KG1 (cell line): ENCODE results near the gene POLN.

Experiments used
- DNase-seq: peaks from one replicate; lab custom pipeline; 2025; lab: John Stamatoyannopoulos, UW

Gene POLN

GRCh38 chr4:2104556-2105345 lies 137.2 kb downstream of the POLN start:
- DNase-seq, result no peak

GRCh38 chr4:2103843-2104547 lies 137.9 kb downstream of the POLN start:
- DNase-seq, result no peak

DNA sequence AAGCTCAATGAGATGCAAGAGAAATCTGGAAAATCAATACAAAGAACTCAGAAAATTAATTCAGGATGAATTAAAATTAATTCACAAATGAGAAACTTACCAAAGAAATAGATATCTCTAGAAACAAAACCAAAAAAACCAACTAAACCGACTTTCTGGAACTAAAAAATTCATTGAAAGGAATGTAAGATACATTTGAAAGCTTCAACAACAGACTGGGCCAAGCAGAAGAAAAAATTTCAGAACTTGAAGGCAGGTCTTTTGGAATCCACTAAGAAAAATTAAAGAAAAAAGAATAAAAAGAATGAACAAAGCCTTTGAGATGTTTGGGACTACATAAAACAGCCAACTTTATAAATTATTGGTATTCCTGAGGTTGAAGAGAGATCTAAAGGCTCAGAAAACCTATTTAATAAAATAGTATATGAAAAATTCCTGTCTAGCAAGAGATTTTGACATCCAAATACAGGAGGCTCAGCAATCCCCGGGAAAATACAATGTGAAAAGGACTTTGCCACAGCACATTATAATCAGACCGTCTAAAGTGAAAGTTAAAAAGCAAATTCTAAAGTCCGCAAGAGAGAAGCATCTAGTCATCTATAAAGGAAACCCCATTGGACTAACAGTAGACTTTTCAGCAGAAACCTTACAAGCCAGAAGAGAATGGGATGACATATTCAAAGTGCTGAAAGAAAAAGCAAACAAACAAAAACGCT lies 138.6 kb downstream of the POLN start:
- DNase-seq, result no peak

DNA sequence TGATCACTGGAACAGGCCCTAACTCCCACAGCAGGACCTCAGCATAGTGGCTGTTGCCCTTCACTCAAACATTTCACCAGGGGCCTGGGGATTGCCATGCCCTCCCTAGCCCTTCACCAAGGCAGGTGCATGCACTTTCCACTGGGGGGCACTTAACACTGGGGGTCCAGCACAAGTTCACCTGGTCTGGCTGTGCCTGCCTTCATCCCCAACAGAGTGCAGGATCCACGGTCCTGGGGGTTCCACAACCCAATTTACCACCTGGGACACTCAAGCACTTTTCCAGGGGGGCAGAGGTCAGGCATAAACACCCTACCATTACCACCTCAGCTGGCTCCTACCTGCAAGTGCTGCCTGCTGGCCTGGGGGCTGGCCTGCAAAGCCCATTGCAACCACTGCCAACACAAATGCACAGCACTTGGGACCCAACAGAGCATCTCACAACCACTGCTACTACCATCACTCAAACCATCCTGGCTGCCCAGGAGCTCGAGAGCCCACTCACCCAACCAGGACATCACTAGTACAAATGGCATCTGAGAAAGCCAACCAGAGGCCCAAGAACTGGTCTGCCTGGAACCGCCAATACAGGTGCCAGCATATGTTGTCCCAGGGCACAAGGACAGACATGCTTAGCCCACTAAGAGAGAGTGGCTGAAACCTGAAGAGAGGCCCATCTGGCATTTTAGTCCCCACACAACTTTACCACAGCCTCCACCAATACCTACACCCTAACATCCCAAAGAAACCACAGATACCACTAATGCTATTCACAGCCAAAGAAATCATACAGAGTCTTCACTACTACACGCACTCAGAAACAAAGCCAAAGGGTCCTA lies 139.7 kb downstream of the POLN start:
- DNase-seq, result no peak

- no peak for DNase-seq
Measured at GRCh38 chr4:2101346-2102044, 140.4 kb downstream of the POLN start.

DNA sequence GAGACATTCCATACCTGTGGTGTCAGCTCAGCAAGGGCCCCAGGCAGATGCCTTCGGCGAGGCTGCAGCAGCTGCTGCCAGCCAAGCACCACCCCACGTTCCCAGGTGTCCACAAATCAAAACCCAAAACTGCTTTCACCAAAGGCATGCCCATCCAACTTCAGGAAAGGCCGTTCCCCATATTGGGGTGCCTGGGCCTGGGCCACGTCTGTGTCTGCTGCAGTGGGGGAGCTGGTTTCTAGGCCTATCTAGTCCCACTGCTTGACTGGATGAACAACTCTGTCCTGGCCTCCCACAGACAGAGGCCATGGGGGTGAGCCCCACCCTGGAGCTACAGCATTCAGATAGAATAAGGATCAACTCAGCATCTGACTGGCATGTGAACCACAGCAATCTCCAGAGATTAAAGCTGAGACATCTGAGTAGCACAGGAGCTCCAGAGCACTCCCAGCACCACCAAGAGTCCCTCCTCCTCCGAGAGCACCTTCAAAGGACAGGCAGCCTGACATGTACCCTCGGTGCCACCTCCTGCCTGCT lies 145.8 kb downstream of the POLN start:
- DNase-seq, result no peak

DNA sequence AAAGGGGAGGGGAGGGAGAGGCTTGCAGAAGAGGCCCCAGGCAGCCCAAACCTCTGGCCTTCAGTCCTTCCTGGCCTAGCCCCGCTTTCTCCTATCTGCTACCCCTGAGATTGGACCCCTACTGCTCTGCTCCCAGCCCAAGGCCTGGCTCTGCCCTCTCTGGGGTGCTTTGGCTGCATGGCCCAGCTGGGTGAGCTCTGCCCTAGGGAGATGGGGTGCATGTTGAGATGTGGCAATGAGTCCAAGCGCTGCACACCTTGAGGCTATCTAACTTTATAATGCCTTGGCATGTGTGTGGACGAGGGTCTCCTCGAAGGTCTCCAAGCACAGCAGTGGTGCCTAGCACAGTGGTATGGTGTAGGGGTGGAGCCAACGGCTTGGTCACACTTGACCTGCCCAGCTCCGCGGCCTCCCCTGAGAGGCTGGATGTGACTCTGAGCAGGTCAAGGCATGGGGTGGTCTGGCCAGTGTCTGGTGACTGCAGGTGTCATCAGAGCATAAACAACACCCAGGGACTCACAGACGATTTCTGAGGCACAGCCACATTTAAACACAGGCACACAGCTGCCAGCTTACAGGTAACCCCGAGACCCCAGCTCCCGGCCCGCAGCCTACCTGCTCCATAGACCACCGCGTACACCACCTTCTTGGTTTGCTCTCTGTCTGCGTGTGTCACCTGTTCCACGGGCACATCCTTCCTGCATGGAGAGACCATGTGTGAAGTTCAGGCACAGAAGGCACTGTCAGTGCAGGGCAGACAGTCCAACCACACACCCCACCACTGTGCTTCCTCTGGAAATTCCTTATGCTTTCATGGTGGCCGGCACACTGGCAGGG lies 146.5 kb downstream of the POLN start:
- no peak for DNase-seq

DNA sequence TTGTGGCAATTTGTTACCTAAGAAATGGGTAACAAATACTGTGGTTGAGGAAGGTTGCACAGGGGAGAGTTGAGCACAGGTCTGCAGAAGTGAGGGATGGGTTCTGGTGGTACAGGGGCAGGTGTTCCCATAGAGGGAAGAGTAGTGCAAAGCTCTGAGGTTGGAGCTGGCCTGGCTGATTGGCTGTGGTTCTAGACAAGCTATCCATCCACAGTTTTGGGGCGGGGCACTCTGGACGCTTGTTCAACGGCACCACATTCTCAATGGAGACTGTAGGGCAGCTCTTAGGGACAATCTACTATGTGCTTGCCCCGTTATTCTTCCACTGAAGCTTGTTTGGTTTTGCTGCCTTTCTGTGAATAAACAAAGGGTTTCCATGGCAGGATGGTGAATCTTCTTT lies 147.4 kb downstream of the POLN start:
- DNase-seq, result no peak

GRCh38 chr4:2093265-2093664 lies 148.7 kb downstream of the POLN start:
- no peak for DNase-seq

DNA sequence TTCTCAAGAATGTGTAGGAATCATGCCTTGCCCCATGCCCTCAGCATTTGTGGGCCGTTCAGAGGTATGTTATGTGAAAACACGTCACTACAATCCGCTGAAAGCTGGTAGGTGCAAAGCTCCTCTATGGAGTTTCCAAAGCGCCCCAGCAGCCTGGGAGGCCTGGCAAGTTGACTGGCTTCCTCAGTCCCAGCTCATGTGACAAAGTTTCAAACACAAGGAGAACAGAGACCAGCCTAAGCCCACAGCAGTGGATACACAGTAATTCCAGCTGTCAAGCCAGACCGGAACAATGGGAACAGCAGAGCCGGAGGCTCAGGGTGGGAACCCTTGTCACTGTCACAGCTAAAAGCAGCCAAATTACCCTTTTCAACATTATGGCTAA lies 149.3 kb downstream of the POLN start:
- no peak for DNase-seq

- DNase-seq, result no peak
Measured at GRCh38 chr4:2091990-2092668, 149.8 kb downstream of the POLN start.

DNA sequence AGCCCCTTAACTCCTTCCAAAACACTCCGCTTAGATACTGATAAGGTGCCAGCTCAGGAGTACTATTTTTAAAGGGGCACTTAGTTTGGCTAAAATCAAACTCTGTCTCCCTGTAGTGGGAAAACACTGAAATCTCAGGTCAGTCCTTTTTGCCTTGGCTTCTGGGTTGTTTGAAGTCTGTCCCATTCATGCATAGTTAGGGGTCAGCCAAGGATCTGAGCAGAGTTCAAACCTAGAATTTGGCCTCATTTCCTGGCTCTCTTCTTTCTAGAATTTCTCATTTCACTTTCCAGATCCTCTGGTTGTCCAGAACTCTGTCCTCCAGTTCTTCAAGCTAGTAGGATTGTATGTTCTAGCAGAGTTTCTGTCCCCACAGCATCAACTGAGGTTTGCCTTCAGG lies 151.3 kb downstream of the POLN start:
- DNase-seq, result no peak

DNA sequence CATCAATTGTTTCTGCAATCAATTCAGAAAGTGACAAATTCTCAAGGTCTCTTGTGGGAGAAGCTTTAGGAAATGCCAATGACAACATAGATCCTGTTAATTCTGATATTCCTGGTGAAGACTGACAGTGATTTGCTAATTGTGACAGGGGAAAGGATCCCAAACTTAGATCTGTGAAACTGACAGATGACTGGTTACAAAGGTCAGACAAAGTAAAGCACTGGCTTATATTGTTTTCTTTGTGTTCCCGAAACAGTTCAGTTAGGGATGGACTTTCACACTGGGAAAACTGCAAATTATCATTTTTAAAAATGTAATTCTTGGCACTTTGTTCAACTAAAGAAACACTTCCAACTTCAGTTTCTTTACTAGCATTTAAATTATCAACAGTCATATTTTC lies 152.7 kb downstream of the POLN start:
- no peak for DNase-seq

- DNase-seq, result no peak
Measured at GRCh38 chr4:2087170-2087569, 154.8 kb downstream of the POLN start.

- DNase-seq, result no peak
Measured at GRCh38 chr4:2085496-2085901, 156.4 kb downstream of the POLN start.

DNA sequence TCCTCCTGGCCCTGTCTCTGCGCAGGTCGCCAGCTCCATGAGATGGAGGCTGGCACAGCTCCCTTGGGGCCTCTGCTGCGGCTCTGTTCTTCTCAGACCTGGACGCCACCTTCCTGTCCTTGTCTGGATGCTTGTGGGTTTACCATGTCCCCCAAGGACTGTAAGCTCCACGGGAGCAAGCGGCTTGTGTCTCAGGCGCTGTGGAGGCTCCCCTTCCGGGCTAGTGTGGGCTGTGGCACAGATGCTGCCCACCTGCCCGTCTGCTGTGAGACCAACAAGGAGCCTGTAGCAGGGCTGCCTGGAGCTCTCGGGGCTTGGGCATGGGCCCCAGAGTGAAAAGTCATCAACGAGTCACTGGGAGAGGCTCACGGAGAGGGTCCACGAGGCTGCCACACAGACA lies 157.6 kb downstream of the POLN start:
- DNase-seq, result no peak

DNA sequence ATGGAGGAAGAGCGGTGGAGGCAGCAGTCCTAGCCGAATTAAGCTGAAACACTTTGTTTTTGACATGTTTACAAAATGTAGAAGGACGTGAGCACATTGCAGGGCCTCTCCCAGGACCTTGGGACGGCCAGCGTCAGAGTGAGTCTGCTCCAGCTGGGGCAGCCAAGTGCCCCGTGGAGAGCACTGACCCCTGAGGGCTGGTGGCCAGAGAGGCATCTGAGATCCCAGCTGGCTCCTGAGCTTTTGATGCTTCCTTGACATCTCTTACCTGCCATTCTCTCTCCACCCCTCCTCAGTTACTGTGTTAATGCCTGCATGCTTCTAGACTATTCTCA lies 158.1 kb downstream of the POLN start:
- no peak for DNase-seq

DNA sequence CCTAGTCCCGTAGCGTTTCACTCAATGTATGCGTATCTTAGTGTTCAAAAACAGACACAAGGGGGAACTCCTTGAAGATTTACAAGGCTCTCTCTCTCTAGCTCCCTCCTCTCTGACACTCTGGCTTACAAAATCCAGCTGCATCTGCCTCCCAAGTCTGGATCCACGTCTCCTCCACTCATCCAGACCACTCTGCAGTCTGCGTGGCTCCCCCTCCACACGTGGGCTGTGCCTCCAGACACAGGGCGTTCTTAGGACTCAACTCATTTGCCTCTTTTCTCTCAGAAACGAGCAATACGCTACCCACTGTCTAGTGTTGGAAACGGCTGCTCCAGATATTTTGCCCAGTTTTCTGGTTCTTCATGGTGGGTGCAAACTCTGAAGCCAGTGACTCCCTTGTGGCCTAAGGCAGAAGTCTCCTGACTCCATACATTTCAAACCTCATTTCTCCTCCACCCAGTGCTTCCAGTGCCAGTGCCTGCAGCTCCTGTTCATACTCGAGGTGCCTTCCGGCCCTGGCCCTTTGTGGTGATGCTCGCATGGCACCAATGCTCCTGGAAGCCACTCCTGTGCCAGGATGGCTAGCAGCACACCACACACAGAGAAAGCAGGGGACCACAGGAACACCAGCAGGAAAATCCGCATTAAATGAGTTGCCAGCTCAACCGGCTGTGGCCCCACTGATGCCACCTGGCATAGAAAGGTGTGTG lies 158.7 kb downstream of the POLN start:
- DNase-seq, result no peak

DNA sequence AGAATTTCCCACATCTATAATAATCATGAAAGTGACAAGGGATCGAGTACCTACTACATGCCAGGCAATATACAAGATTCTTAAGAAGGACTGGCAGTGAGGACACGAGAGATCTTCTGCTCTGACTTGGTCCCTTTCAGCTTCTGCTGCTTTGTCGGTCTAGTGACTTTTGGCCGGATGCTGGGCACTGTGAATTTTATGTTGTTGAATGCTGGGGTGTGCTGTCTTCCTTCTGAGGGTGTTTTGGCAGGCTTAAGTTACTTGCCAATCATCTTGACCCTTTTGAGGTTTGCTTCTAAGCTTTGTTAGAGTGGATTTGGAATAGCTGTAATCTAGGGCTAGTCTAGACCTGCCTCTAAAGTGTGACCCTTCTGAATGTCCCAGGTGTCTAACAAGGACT lies 159.3 kb downstream of the POLN start:
- no peak for DNase-seq
